Activated naive CD4-positive, alpha-beta T cell treated with anti-CD3 and anti-CD28 coated beads, Interleukin-2, amount 10 ng/mL, durations not matched to agents 7 days and 5 days (primary cell): Measurements from ENCODE around the gene PRTN3.
"Not testable (repeated sequence)": the region's sequence is repeated elsewhere in the genome, so short reads cannot be mapped to it uniquely, and the experiment has no call there.

Experiments
- CTCF ChIA-PET: fragments of 350-600 bp; sonication (Branson Sonifier 250); formaldehyde crosslinking; loops from one replicate; lab custom pipeline; 2021; ENCODE audit warnings: antibody characterized with exemption; lab: Charles Lee
- DNase-seq: peaks from one replicate; pipeline ENCODE4 v3.0.0-alpha.2; 2020
- H3K27ac Mint-ChIP-seq: one replicate; pipeline ENCODE4 v1.8.0; 2021; ENCODE audit warnings: mild to moderate bottlenecking, moderate library complexity, mixed read lengths
- H3K27me3 Mint-ChIP-seq: one replicate; pipeline ENCODE4 v1.8.0; 2021; ENCODE audit warnings: mild to moderate bottlenecking, mixed read lengths
- H3K36me3 Mint-ChIP-seq: one replicate; pipeline ENCODE4 v1.8.0; 2021; ENCODE audit warnings: mixed read lengths
- H3K4me1 Mint-ChIP-seq: one replicate; pipeline ENCODE4 v1.8.0; 2021; ENCODE audit warnings: mixed read lengths
- H3K4me3 Mint-ChIP-seq: one replicate; pipeline ENCODE4 v1.8.0; 2021; ENCODE audit warnings: mild to moderate bottlenecking, moderate library complexity, mixed read lengths
- H3K9me3 Mint-ChIP-seq: one replicate; pipeline ENCODE4 v1.8.0; 2021; ENCODE audit warnings: mixed read lengths

PRTN3 gene

DNA sequence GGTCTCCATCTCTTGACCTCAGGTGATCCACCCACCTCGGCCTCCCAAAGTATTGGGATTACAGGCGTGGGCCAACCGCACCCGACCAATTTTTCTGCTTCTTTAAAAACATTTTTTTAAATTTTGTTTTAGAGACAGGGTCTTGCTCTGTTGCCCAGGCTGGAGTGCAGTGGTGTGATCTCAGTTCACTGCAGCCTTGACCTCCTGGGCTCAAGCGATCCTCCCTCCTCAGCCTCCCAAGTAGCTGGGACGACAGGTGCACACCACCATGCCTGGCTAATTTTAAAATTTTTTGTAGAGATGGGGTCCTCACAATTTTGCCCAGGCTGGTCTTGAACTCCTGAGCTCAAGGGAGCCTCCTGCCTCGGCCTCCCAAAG, 2.0 kb downstream of the PRTN3 start:
- not testable (repeated sequence) for H3K27ac Mint-ChIP-seq, H3K9me3 Mint-ChIP-seq, H3K4me1 Mint-ChIP-seq, H3K4me3 Mint-ChIP-seq, DNase-seq, H3K36me3 Mint-ChIP-seq
- CTCF ChIA-PET, result interaction anchor here (0.7 kb wide), 1 partner anchor 21 kb away, joined by 3 read pairs; no protein-coding TSS in a partner anchor
- H3K27me3 Mint-ChIP-seq, result peaks cover 76% of the 10 kb centered on the region

DNA sequence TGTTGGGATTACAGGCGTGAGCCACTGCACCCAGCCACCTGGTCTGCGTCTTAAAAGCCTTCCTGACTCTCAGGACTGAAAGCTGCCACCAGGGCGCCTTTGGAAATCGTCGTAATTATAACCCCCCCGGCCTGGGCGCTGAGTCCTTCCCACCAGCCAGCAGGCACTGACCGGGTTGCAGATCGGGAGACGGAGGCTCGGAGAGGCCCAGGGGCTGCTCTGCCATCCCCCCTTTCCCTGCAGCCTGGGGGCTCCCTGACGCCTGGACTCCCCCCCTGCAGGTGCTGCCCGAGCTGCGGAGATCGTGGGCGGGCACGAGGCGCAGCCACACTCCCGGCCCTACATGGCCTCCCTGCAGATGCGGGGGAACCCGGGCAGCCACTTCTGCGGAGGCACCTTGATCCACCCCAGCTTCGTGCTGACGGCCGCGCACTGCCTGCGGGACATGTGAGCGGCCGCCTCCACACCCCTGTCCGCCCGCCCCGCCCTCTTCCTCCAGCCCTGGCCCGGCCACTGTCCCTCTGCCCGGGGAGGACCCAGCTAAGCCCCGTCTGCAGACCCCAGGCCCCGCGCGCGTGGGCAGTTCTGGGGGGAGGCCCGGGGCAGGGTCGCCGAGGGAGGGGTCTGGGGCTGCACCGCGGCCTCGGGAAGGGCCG, 2.5 kb downstream of the PRTN3 start:
- Mint-ChIP-seq H3K9me3 (no peaks in the 10 kb centered on the region), H3K36me3 (no peaks in the 10 kb centered on the region), H3K4me3 (no peak overlapping the region), H3K27ac (no peak overlapping the region), H3K4me1 (peaks cover 3% of the 10 kb centered on the region), H3K27me3 (peaks cover 81% of the 10 kb centered on the region)
- CTCF ChIA-PET, result interaction anchor here (0.7 kb wide), 1 partner anchor 20 kb away, joined by 3 read pairs; no protein-coding TSS in a partner anchor
- DNase-seq, result no peak

DNA sequence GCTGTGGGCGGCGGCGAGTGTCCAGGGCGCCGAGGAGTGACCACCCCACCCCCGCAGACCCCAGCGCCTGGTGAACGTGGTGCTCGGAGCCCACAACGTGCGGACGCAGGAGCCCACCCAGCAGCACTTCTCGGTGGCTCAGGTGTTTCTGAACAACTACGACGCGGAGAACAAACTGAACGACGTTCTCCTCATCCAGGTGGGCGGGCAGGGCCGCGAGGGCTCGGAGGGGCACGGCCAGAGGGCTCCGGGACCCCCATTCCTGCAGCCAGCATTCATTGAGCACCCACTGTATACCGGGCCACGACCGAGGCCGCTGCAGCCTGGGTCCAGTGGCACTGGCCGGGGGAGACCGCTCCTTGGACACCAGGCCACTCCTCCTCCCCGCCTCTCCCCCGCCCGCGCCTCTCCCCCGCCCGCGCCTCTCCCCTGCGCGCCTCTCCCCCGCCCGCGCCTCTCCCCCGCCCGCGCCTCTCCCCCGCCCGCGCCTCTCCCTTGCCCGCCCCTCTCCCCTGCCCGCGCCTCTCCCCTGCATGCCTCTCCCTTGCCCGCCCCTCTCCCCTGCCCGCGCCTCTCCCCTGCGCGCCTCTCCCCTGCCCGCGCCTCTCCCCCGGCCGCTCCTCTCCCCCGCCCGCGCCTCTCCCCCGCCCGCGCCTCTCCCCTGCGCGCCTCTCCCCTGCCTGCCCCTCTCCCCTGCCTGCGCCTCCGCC, 3.2 kb downstream of the PRTN3 start:
- CTCF ChIA-PET, result no interaction called here

DNA sequence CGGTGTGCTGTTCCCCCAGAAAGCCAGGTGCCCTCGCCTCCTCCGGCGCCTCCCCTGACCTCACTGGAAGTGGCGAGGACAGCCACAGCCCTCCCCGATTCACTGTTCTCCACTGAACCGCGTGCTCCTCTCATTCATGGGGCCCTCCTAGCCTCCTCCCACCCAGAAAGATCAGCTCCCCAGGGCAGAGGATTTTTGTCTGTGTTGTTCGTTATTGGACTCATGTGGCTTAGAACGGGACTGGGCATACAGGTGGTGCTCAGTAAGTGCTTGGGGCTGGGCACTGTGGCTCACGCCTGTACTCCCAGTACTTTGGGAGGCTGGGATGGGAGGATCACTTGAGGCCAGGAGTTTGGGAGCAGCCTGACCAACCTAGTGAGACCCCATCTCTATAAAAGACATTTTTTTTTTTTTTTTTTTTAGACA, 3.8 kb downstream of the PRTN3 start:
- Mint-ChIP-seq H3K27me3 (peaks cover 92% of the 10 kb centered on the region), H3K4me1 (peaks cover 3% of the 10 kb centered on the region), H3K36me3 (no peaks in the 10 kb centered on the region), H3K9me3 (no peaks in the 10 kb centered on the region), H3K27ac (no peak overlapping the region), H3K4me3 (no peak overlapping the region)
- no peak for DNase-seq
- CTCF ChIA-PET, result no interaction called here

More for the DNA sequence above, 3.2 kb downstream of the PRTN3 start:
- H3K4me3 Mint-ChIP-seq, result no peak overlapping the region
- H3K27ac Mint-ChIP-seq, result no peak overlapping the region
- no peak for DNase-seq
- H3K27me3 Mint-ChIP-seq, result peaks cover 88% of the 10 kb centered on the region
- no peaks in the 10 kb centered on the region for H3K36me3 Mint-ChIP-seq
- no peaks in the 10 kb centered on the region for H3K9me3 Mint-ChIP-seq
- H3K4me1 Mint-ChIP-seq, result peaks cover 3% of the 10 kb centered on the region

DNA sequence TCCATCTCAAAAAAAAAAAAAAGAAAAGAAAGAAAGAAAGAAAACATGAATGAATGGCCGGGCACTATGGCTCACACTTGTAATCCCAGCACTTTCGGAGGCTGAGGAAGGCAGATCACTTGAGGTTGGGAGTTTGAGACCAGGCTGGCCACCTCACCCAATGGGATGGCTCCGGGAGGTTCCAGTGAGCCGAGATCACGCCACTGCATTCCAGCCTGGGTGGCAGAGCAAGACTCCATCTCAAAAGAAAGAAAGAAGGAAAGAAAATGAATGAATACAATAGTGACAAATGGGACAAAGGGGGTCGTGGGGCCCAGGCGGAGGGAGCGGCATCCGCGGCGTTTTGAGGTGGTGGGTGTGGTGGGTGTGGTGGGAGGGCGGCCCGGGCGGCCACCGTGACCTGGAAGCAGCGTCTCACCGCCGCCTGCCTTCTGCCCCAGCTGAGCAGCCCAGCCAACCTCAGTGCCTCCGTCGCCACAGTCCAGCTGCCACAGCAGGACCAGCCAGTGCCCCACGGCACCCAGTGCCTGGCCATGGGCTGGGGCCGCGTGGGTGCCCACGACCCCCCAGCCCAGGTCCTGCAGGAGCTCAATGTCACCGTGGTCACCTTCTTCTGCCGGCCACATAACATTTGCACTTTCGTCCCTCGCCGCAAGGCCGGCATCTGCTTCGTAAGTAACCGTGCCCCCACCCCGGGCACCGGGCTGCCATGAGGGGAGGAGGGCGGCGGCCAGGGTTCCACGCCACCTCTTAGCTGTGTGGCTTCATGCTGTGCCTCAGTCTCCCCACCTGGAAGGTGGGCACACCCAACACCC, 5.1 kb downstream of the PRTN3 start:
- Mint-ChIP-seq H3K27me3 (peaks cover 100% of the 10 kb centered on the region), H3K4me3 (no peak overlapping the region), H3K36me3 (no peaks in the 10 kb centered on the region), H3K9me3 (no peaks in the 10 kb centered on the region), H3K4me1 (peaks cover 3% of the 10 kb centered on the region), H3K27ac (no peak overlapping the region)
- CTCF ChIA-PET, result no interaction called here
- no peak for DNase-seq

DNA sequence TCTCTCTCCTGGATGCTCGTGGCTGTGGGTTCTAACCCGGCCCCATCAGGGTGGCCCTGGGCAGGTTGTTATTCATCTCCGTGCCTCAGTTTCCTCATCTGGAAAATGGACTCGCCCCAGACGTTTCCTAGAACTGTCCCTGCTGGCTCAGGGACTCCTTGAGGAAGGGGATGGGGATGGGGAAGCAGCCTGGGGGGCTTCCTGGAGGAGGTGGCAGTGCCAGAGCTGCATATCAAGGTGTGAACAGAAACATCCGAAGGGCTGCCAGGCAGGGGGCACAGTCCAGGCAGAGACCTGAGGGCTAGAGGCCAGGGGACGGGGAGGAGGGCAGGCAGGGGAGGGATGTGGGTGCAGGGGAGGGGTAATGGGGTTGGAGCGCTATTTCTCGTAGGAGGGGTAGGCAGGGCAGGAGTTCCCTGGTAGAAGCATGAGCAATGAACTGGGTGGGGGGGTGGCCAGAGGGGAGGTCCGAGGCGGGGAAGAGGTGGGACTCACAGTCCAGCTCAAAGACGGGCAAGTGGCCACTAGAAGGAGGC, 7.7 kb downstream of the PRTN3 start:
- H3K36me3 Mint-ChIP-seq, result no peaks in the 10 kb centered on the region
- H3K4me3 Mint-ChIP-seq, result no peak overlapping the region
- peaks cover 100% of the 10 kb centered on the region for H3K27me3 Mint-ChIP-seq
- DNase-seq, result no peak
- peaks cover 3% of the 10 kb centered on the region for H3K4me1 Mint-ChIP-seq
- H3K27ac Mint-ChIP-seq, result no peak overlapping the region
- no peaks in the 10 kb centered on the region for H3K9me3 Mint-ChIP-seq
- CTCF ChIA-PET, result interaction anchor here (1.3 kb wide), 1 partner anchor 152 kb away, joined by 3 read pairs; no protein-coding TSS in a partner anchor

DNA sequence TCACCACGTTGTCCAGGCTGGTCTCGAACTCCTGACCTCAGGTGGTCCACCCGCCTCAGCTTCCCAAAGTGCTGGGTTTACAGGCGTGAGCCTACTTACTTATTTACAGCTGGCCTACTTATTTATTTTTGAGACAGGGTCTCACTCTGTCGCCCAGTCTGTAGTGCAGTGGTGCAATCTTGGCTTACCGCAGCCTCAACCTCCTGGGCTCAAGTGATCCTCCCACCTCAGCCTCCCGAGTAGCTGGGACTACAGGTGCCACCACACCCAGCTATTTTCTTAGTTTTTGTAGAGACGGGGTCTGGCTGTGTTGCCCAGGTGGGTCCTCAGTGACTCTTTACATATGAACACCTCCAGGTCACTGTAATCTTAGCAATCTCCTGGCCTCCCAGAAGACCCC, 8.4 kb downstream of the PRTN3 start:
- CTCF ChIA-PET, result interaction anchor here (1.3 kb wide), 1 partner anchor 152 kb away, joined by 3 read pairs; no protein-coding TSS in a partner anchor
- DNase-seq, H3K9me3 Mint-ChIP-seq, H3K4me1 Mint-ChIP-seq, H3K36me3 Mint-ChIP-seq, H3K27ac Mint-ChIP-seq, H3K4me3 Mint-ChIP-seq: not testable (repeated sequence)
- H3K27me3 Mint-ChIP-seq, result peaks cover 97% of the 10 kb centered on the region

DNA sequence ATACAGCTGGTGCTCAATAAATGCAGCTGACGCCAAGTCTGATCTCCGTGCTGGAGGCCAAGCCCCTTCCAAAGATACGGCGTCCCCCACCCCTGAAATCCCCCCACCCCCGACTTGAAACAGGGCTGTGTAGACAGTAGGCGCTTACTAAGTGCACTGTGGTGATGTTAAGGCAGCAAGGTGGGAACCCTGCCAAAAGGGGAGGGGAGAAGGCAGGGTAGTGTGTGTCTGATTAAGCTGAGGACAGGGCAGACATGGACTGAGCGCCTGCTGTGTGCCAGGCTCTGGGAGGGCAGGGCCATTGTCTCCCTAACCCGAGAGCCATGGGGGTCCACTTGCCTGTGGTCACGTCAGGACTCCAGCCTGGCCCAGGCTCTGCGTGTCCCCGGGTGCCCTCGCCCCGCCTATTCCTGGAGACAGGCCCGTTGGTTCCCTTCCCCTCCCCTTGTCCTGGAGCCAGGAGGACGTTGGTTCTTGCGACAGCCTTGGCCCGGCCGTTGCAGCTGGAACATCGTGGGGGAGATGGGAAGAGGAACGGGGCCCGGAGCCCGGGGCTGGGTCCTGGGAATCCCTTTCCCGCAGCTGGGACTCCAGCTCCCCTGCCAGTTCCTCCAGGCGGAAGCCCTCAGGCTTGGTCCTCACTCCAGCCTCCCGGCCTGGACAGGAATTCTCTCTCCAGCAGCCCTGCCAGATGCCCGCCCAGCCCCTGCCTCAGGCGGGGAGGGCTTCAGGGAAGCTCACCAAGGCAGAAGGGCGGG, 9.6 kb downstream of the PRTN3 start:
- H3K27me3 Mint-ChIP-seq, result peaks cover 88% of the 10 kb centered on the region
- no peak overlapping the region for H3K27ac Mint-ChIP-seq
- H3K9me3 Mint-ChIP-seq, result no peaks in the 10 kb centered on the region
- no peak overlapping the region for H3K4me3 Mint-ChIP-seq
- CTCF ChIA-PET, result interaction anchor here (0.6 to 0.7 kb wide), 2 partner anchors 91 to 340 kb away, joined by 3 read pairs; no protein-coding TSS in a partner anchor
- H3K4me1 Mint-ChIP-seq, result no peaks in the 10 kb centered on the region
- no peak for DNase-seq
- H3K36me3 Mint-ChIP-seq, result no peaks in the 10 kb centered on the region

DNA sequence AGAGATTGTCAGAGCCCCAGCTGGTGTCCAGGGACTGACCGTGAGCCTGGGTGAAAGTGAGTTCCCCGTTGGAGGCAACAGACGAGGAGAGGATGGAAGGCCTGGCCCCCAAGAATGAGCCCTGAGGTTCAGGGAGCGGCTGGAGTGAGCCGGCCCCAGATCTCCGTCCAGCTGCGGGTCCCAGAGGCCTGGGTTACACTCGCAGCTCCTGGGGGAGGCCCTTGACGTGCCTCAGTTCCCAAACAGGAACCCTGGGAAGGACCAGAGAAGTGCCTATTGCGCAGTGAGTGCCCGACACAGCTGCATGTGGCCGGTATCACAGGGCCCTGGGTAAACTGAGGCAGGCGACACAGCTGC, 10.2 kb downstream of the PRTN3 start:
- no peak for DNase-seq
- no peak overlapping the region for H3K27ac Mint-ChIP-seq
- H3K9me3 Mint-ChIP-seq, result no peaks in the 10 kb centered on the region
- peaks cover 84% of the 10 kb centered on the region for H3K27me3 Mint-ChIP-seq
- no peak overlapping the region for H3K4me3 Mint-ChIP-seq
- CTCF ChIA-PET, result interaction anchor here (0.6 kb wide), 1 partner anchor 340 kb away, joined by 3 read pairs; no protein-coding TSS in a partner anchor
- H3K36me3 Mint-ChIP-seq, result no peaks in the 10 kb centered on the region
- no peaks in the 10 kb centered on the region for H3K4me1 Mint-ChIP-seq

DNA sequence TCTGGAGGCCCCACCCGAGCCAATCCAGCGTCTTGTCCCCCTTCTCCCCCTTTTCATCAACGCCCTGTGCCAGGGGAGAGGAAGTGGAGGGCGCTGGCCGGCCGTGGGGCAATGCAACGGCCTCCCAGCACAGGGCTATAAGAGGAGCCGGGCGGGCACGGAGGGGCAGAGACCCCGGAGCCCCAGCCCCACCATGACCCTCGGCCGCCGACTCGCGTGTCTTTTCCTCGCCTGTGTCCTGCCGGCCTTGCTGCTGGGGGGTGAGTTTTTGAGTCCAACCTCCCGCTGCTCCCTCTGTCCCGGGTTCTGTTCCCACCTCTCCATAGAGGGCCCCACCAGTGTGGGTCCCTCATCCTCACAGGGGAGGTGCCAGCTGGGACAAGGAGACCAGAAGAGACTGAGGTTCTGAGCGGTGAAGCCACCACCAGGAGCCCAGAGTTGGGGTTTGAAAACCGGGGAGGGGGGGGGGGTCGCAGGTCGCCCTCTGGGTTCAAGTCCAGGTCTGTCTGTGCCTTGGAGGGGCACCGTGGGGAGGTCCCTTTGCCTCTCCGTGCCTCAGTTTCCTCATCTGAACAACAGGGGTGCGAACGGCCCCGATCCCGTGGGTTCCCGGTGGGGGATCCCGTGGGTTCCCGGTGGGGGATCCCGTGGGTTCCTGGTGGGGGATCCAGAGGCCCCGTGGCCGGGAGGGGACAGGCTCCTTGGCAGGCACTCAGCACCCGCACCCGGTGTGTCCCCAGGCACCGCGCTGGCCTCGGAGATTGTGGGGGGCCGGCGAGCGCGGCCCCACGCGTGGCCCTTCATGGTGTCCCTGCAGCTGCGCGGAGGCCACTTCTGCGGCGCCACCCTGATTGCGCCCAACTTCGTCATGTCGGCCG, 11.6 kb downstream of the PRTN3 start, which contains the start of gene ELANE:
ELANE (plus strand) TSS at position 168 of the 878 bp plus-strand sequence; CDS start at position 194, 26 bp downstream.
- Mint-ChIP-seq H3K9me3 (no peaks in the 10 kb centered on the region), H3K4me1 (peaks cover 3% of the 10 kb centered on the region), H3K36me3 (no peaks in the 10 kb centered on the region), H3K27ac (no peak within 1 kb of the TSS), H3K4me3 (no peak within 1 kb of the TSS), H3K27me3 (peaks cover 72% of the 10 kb centered on the region)
- CTCF ChIA-PET, result no interaction called here
- no peak for DNase-seq

DNA sequence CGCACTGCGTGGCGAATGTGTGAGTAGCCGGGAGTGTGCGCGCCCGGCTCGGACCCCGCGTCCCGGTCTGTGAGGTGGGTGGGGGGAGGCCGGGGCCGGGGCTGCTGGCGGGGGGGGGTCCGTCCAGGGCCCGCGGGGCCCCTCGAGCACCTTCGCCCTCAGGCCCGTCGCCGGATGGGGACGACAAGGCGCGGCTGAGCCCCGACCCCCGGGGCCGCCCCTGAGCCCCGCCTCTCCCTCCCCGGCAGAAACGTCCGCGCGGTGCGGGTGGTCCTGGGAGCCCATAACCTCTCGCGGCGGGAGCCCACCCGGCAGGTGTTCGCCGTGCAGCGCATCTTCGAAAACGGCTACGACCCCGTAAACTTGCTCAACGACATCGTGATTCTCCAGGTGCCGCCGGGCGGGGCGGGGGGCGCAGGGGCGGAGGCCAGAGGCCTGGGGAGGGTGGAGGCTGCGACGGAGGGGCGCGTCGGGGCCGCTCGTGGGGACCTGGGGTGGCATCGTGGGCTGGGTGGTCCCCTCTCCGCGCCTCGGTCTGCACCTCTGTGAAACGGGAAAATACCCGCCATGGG, 12.3 kb downstream of the PRTN3 start:
- CTCF ChIA-PET, result no interaction called here
- Mint-ChIP-seq H3K9me3 (no peaks in the 10 kb centered on the region), H3K27ac (no peak overlapping the region), H3K4me1 (peaks cover 7% of the 10 kb centered on the region), H3K36me3 (no peaks in the 10 kb centered on the region), H3K27me3 (peaks cover 72% of the 10 kb centered on the region), H3K4me3 (no peak overlapping the region)
- no peak for DNase-seq

DNA sequence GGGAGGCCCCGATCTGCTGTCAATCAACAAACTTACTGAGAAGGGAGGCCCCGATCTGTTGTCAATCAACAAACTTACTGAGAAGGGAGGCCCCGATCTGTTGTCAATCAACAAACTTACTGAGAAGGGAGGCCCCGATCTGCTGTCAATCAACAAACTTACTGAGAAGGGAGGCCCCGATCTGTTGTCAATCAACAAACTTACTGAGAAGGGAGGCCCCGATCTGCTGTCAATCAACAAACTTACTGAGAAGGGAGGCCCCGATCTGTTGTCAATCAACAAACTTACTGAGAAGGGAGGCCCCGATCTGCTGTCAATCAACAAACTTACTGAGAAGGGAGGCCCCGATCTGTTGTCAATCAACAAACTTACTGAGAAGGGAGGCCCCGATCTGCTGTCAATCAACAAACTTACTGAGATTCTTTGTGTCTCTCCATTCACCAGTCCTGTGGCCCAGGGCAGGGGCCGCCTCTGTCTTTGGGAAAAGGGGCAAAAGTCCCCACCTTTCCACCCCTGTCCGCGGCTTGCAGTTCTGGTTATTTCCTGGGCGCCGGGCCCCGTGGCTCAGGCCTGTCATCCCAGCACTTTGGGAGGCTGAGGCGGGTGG, 12.9 kb downstream of the PRTN3 start:
- H3K27me3 Mint-ChIP-seq, result peaks cover 72% of the 10 kb centered on the region
- not testable (repeated sequence) for H3K4me3 Mint-ChIP-seq, H3K9me3 Mint-ChIP-seq

More for the DNA sequence above, 12.9 kb downstream of the PRTN3 start:
- H3K36me3 Mint-ChIP-seq, CTCF ChIA-PET, H3K27ac Mint-ChIP-seq, DNase-seq: not testable (repeated sequence)
- H3K4me1 Mint-ChIP-seq, result peaks cover 11% of the 10 kb centered on the region
